ENCODE measurements around the gene RARS2.
"Not testable (repeated sequence)": the region's sequence is repeated elsewhere in the genome, so short reads cannot be mapped to it uniquely, and the experiment has no call there.

The RARS2 gene

GRCh38 chr6:87501809-87502572, 87.8 kb downstream of the RARS2 start:
- no peak overlapping the region for H3K9ac ChIP-seq (ENCODE audit: low read length)
- H2AFZ ChIP-seq (ENCODE audit: low read length), result no peak overlapping the region
- H3K36me3 ChIP-seq (ENCODE audit: insufficient read depth, low read length), result peaks cover 44% of the 10 kb centered on the region; the same call in 1 of the 2 replicates
- no peaks in the 10 kb centered on the region for H3F3A ChIP-seq (ENCODE audit: insufficient read depth, low read length)
- no peaks in the 10 kb centered on the region for H3K79me2 ChIP-seq (ENCODE audit: insufficient read depth, low read length)
- no peaks in the 10 kb centered on the region for H3K4me1 ChIP-seq (ENCODE audit: insufficient read depth, low read length, severe bottlenecking)
- no peaks in the 10 kb centered on the region for H3K9me3 ChIP-seq (ENCODE audit: low read length)
- no peak overlapping the region for H3K4me2 ChIP-seq (ENCODE audit: low read length)
- H3K9me2 ChIP-seq (ENCODE audit: low read depth, low read length), result no peaks in the 10 kb centered on the region
- H4K20me1 ChIP-seq (ENCODE audit: insufficient read depth, low read length), result no peaks in the 10 kb centered on the region
- H3K27ac ChIP-seq (ENCODE audit: low read depth, low read length, poor library complexity, severe bottlenecking), result no peak overlapping the region
- H3K27me3 ChIP-seq (ENCODE audit: insufficient read depth, low read length), result no peaks in the 10 kb centered on the region
- no peak overlapping the region for H3K4me3 ChIP-seq (ENCODE audit: low read depth, low read length, poor library complexity, severe bottlenecking)
- TF ChIP-seq CTCF (IDR thresholded peaks at IDR 0.05; ENCODE audit: low read length), result no peak
- TF ChIP-seq EZH2 (IDR thresholded peaks at IDR 0.05; ENCODE audit: borderline replicate concordance, low read length), result no peak

GRCh38 chr6:87498048-87498447, 91.7 kb downstream of the RARS2 start:
- Histone ChIP-seq H3K4me2 (ENCODE audit: low read length) (no peak overlapping the region), H3K4me3 (ENCODE audit: low read depth, low read length, poor library complexity, severe bottlenecking) (no peak overlapping the region), H3K4me1 (ENCODE audit: insufficient read depth, low read length, severe bottlenecking) (peaks cover 9% of the 10 kb centered on the region), H3K27me3 (ENCODE audit: insufficient read depth, low read length) (no peaks in the 10 kb centered on the region), H3K9me2 (ENCODE audit: low read depth, low read length) (no peaks in the 10 kb centered on the region), H3K9ac (ENCODE audit: low read length) (no peak overlapping the region), H2AFZ (ENCODE audit: low read length) (no peak overlapping the region), H3K27ac (ENCODE audit: low read depth, low read length, poor library complexity, severe bottlenecking) (no peak overlapping the region), H3K36me3 (ENCODE audit: insufficient read depth, low read length) (peaks cover 35% of the 10 kb centered on the region), H4K20me1 (ENCODE audit: insufficient read depth, low read length) (no peaks in the 10 kb centered on the region), H3K9me3 (ENCODE audit: low read length) (no peaks in the 10 kb centered on the region), H3F3A (ENCODE audit: insufficient read depth, low read length) (no peaks in the 10 kb centered on the region), H3K79me2 (ENCODE audit: insufficient read depth, low read length) (no peaks in the 10 kb centered on the region)
- TF ChIP-seq EZH2 (IDR thresholded peaks at IDR 0.05; ENCODE audit: borderline replicate concordance, low read length) (no peak), CTCF (IDR thresholded peaks at IDR 0.05; ENCODE audit: low read length) (no peak)

GRCh38 chr6:87494761-87495422, 94.9 kb downstream of the RARS2 start:
- H3K27me3 ChIP-seq (ENCODE audit: insufficient read depth, low read length), result no peaks in the 10 kb centered on the region
- no peaks in the 10 kb centered on the region for H3F3A ChIP-seq (ENCODE audit: insufficient read depth, low read length)
- no peak overlapping the region for H2AFZ ChIP-seq (ENCODE audit: low read length)
- H4K20me1 ChIP-seq (ENCODE audit: insufficient read depth, low read length), result no peaks in the 10 kb centered on the region
- no peak overlapping the region for H3K4me3 ChIP-seq (ENCODE audit: low read depth, low read length, poor library complexity, severe bottlenecking)
- H3K27ac ChIP-seq (ENCODE audit: low read depth, low read length, poor library complexity, severe bottlenecking), result peak overlapping the region; percentile 15
- H3K79me2 ChIP-seq (ENCODE audit: insufficient read depth, low read length), result no peaks in the 10 kb centered on the region
- H3K4me2 ChIP-seq (ENCODE audit: low read length), result no peak overlapping the region
- no peak for TF ChIP-seq EZH2 (IDR thresholded peaks at IDR 0.05; ENCODE audit: borderline replicate concordance, low read length)
- no peak for TF ChIP-seq CTCF (IDR thresholded peaks at IDR 0.05; ENCODE audit: low read length)
- H3K36me3 ChIP-seq (ENCODE audit: insufficient read depth, low read length), result peaks cover 24% of the 10 kb centered on the region
- peaks cover 9% of the 10 kb centered on the region for H3K4me1 ChIP-seq (ENCODE audit: insufficient read depth, low read length, severe bottlenecking)
- no peak overlapping the region for H3K9ac ChIP-seq (ENCODE audit: low read length)
- H3K9me2 ChIP-seq (ENCODE audit: low read depth, low read length), result no peaks in the 10 kb centered on the region
- H3K9me3 ChIP-seq (ENCODE audit: low read length), result no peaks in the 10 kb centered on the region

- not testable (repeated sequence) for H3K27me3 ChIP-seq (ENCODE audit: insufficient read depth, low read length); H3K27ac ChIP-seq (ENCODE audit: low read depth, low read length, poor library complexity, severe bottlenecking); H3K4me1 ChIP-seq (ENCODE audit: insufficient read depth, low read length, severe bottlenecking); H3K79me2 ChIP-seq (ENCODE audit: insufficient read depth, low read length); H3K9me3 ChIP-seq (ENCODE audit: low read length); H3K9me2 ChIP-seq (ENCODE audit: low read depth, low read length); H3K4me3 ChIP-seq (ENCODE audit: low read depth, low read length, poor library complexity, severe bottlenecking); H3K4me2 ChIP-seq (ENCODE audit: low read length); H4K20me1 ChIP-seq (ENCODE audit: insufficient read depth, low read length); H2AFZ ChIP-seq (ENCODE audit: low read length); H3K9ac ChIP-seq (ENCODE audit: low read length); H3F3A ChIP-seq (ENCODE audit: insufficient read depth, low read length)
- peaks cover 28% of the 10 kb centered on the region for H3K36me3 ChIP-seq (ENCODE audit: insufficient read depth, low read length)
Measured at GRCh38 chr6:87489326-87489725, 100.5 kb downstream of the RARS2 start.
